AG04450 (cell line): ENCODE measurements around the gene RAE1. TPM values are rescaled to one million over a fixed set of nuclear protein-coding genes. Genes with fewer than 3 reads are reported as not detected.

ENCODE experiments used
- CTCF ChIA-PET: fragments of 300-600, 350-600 bp; formaldehyde crosslinking; extraction: SDS; loops from one replicate; lab custom pipeline; 2022; ENCODE audit warnings: antibody characterized with exemption, inconsistent platforms; lab: Charles Lee
- POLR2A ChIA-PET: fragments of 350-600 bp; formaldehyde crosslinking; extraction: SDS; loops from one replicate; lab custom pipeline; 2021; ENCODE audit warnings: antibody characterized with exemption, inconsistent platforms; lab: Yijun Ruan, JAX
- DNase-seq: peaks from one replicate; pipeline ENCODE4 v3.0.0-alpha.2; 2011; ENCODE audit warnings: low read depth, low spot score
- H3K27ac ChIP-seq: one replicate; pipeline ENCODE4 v1.5.1; 2012; ENCODE audit warnings: low read depth, low read length, control low read depth
- H3K27me3 ChIP-seq: one replicate; pipeline ENCODE4 v1.6.0; 2012; ENCODE audit warnings: low read length; ENCODE audit not compliant: control insufficient read depth, insufficient read depth
- H3K4me3 ChIP-seq: 2 replicates; pipeline ENCODE4 v1.5.1; 2011; ENCODE audit warnings: mild to moderate bottlenecking, low read depth, low read length, control low read depth
- H3K9me3 ChIP-seq: 2 replicates; pipeline ENCODE4 v1.5.1; 2012; ENCODE audit warnings: low read length; ENCODE audit not compliant: control insufficient read depth, insufficient read depth
- polyA plus RNA-seq: library from polyadenylated mRNA; depleted of rRNA; stranded (reverse); fragments of >200 nt; gene quantifications from 2 replicates; pipeline ENCODE4 v1.2.3, GENCODE V29; 2011
- TF ChIP-seq, protein P1 (sequence below): IDR thresholded peaks from 2 replicates; pipeline ENCODE4 v1.5.1; 2011; ENCODE audit warnings: low read depth, low read length, control low read depth, inconsistent platforms

RAE1 gene
- polyA plus RNA-seq, 1 experiment: 45.8 TPM

DNA sequence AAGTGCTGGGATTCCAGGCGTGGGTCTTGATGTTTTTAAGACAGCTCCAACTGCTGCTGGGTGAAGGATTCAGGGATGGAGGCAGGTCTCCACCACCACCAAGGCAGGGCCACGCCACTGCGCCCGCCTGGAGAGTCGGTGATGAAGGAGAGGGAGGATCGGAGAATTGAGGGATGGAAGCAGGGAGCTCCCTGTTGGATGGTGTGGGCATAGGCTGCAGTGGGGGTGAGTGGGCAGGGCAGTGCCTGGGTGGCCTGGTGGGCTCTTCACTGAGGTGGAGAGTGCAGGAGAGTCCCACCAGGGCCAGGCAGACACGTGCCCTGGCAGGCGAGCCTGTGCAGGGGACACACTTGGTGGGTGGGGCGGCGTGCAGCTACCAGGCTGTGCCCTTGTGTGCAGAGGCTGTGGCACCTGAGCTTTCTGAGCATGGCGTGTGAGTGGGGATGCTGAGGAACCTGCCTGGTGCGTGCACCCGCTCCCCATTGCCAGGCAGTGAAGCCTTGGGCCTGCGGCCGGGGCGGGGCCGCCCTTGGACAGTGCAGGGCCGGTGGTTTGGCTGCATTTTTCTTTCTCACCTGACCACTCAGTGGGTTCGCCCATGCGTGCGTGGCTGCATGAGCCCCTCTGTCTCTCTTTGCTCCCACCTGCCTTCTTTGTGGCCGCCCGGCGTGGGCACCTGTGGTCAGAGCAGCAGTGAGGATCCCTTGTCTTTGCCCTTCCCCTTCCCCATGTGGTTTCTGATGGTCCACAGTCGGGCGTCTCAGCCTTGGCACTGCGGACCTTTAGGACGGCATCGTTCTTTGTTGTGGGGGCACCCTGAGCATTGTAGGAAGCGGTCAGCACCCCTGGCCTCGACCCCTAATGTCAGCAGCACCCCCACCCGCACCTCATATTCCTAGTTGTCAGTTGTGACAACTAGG, 51.4 kb downstream of the RAE1 start:
- no peak for DNase-seq
- CTCF ChIA-PET: no interaction called here
- Histone ChIP-seq H3K27me3 (no peaks in the 10 kb centered on the region), H3K4me3 (no peak overlapping the region), H3K9me3 (no peaks in the 10 kb centered on the region; the same call in 1 of the 2 replicates), H3K27ac (no peak overlapping the region)
- POLR2A ChIA-PET: no interaction called here
- TF ChIP-seq, protein P1, sequence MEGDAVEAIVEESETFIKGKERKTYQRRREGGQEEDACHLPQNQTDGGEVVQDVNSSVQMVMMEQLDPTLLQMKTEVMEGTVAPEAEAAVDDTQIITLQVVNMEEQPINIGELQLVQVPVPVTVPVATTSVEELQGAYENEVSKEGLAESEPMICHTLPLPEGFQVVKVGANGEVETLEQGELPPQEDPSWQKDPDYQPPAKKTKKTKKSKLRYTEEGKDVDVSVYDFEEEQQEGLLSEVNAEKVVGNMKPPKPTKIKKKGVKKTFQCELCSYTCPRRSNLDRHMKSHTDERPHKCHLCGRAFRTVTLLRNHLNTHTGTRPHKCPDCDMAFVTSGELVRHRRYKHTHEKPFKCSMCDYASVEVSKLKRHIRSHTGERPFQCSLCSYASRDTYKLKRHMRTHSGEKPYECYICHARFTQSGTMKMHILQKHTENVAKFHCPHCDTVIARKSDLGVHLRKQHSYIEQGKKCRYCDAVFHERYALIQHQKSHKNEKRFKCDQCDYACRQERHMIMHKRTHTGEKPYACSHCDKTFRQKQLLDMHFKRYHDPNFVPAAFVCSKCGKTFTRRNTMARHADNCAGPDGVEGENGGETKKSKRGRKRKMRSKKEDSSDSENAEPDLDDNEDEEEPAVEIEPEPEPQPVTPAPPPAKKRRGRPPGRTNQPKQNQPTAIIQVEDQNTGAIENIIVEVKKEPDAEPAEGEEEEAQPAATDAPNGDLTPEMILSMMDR: no peak

DNA sequence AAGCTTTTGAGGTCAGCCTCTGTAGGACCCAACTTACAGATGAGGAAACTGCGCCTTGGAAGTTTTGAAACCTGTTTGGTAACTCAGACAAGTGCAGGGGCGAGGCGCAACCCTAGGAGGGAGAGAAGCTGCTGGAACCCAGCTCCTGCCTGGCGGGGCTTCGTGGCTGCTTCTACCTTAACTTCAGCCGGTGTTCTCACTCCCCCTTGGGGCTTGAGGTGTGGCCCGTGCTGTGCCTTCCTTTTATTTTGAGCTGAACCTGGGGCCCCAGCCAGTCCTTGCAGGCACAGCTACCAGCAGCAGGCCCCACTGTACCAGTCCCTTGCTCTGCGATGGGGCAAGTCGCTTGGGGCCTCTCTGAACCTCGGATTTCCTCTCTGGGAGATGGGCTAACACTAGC, 52.2 kb downstream of the RAE1 start:
- Histone ChIP-seq H3K9me3 (no peaks in the 10 kb centered on the region; the same call in 1 of the 2 replicates), H3K27me3 (no peaks in the 10 kb centered on the region), H3K27ac (no peak overlapping the region), H3K4me3 (no peak overlapping the region)
- ChIA-PET POLR2A (no interaction called here), CTCF (no interaction called here)
- TF ChIP-seq, protein P1: no peak
- no peak for DNase-seq

DNA sequence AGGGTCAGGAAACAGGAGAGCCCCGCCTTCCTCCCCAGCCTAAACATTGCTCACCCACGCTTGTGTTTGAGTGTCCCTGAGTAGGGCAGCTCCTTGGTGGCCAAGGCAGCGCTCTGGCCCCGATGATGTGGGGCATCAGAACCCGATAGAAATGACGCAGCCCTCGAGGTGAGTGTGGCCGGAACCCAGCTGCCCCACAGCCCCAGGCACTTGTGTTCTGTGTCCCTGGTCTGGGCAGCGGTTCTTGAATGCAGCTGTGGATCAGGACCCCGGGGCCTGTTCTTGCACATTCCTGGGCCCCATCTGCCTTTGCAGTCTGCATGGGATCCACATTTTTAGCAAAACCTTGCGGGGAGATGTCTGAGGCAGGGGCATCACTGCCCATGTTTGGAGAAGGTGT, 53.0 kb downstream of the RAE1 start:
- H3K9me3 ChIP-seq: no peaks in the 10 kb centered on the region; the same call in 1 of the 2 replicates
- POLR2A ChIA-PET: no interaction called here
- no peaks in the 10 kb centered on the region for H3K27me3 ChIP-seq
- DNase-seq: no peak
- CTCF ChIA-PET: interaction anchor here (0.6 kb wide), 1 partner anchor 213 kb away, joined by 4 read pairs; no protein-coding TSS in a partner anchor
- TF ChIP-seq, protein P1: no peak
- peak overlapping the region; percentile 31 for H3K27ac ChIP-seq
- H3K4me3 ChIP-seq: no peak overlapping the region

GRCh38 chr20:57404419-57405072, 53.5 kb downstream of the RAE1 start:
- Histone ChIP-seq H3K27me3 (no peaks in the 10 kb centered on the region), H3K27ac (no peak overlapping the region), H3K9me3 (no peaks in the 10 kb centered on the region; the same call in 1 of the 2 replicates), H3K4me3 (no peak overlapping the region)
- TF ChIP-seq, protein P1: no peak
- POLR2A ChIA-PET: no interaction called here
- no peak for DNase-seq
- CTCF ChIA-PET: interaction anchor here (0.6 kb wide), 1 partner anchor 213 kb away, joined by 4 read pairs; no protein-coding TSS in a partner anchor
